Fibroblast of lung (primary cell): ENCODE measurements around the gene ITGB1BP1. TPM values are rescaled to one million over a fixed set of nuclear protein-coding genes. Genes with fewer than 3 reads are reported as not detected.

Source experiments
- DNase-seq, 2 donors: peaks; one replicate each; pipeline versions ENCODE4 v3.0.0 to v3.0.0-alpha.2; 2010; ENCODE audit warnings: low read depth in 2 of 2
- H2AFZ ChIP-seq: 2 replicates; pipeline ENCODE4 v1.5.1; 2012; ENCODE audit warnings: low read length, control low read depth, inconsistent platforms
- H3K27ac ChIP-seq: 2 replicates; pipeline ENCODE4 v1.5.1; 2011; ENCODE audit warnings: low read length, control low read depth; ENCODE audit not compliant: insufficient read depth
- H3K27me3 ChIP-seq: 2 replicates; pipeline ENCODE4 v1.5.1; 2011; ENCODE audit warnings: mild to moderate bottlenecking, low read length; ENCODE audit not compliant: control insufficient read depth, insufficient read depth
- H3K36me3 ChIP-seq: 2 replicates; pipeline ENCODE4 v1.5.1; 2011; ENCODE audit warnings: low read length; ENCODE audit not compliant: control insufficient read depth, insufficient read depth
- H3K4me1 ChIP-seq: 2 replicates; pipeline ENCODE4 v1.5.1; 2011; ENCODE audit warnings: low read length; ENCODE audit not compliant: control insufficient read depth, insufficient read depth; ENCODE audit errors: extremely low read depth
- H3K4me2 ChIP-seq: 2 replicates; pipeline ENCODE4 v1.5.1; 2011; ENCODE audit warnings: low read length, control low read depth; ENCODE audit not compliant: insufficient read depth; ENCODE audit errors: extremely low read depth
- H3K4me3 ChIP-seq, 4 experiments: fragments of 200-600 bp in 1 of 4; sonication (generic) in 1 of 4; replicated peaks in 1 of 4; 2 replicates each; pipeline ENCODE4 v1.5.1; 2011 to 2016; ENCODE audit warnings: low read length in 4 of 4, low read depth in 3 of 4, mild to moderate bottlenecking in 3 of 4, control low read depth in 2 of 4, inconsistent platforms in 1 of 4, mixed read lengths in 1 of 4; ENCODE audit not compliant: insufficient read depth in 1 of 4; ENCODE audit errors: control extremely low read depth in 1 of 4
- H3K79me2 ChIP-seq: 2 replicates; pipeline ENCODE4 v1.5.1; 2012; ENCODE audit warnings: mild to moderate bottlenecking, low read length, inconsistent platforms; ENCODE audit not compliant: control insufficient read depth, insufficient read depth
- H3K9ac ChIP-seq: 2 replicates; pipeline ENCODE4 v1.5.1; 2011; ENCODE audit warnings: mild to moderate bottlenecking, low read length, control low read depth; ENCODE audit not compliant: insufficient read depth
- H3K9me3 ChIP-seq: 2 replicates; pipeline ENCODE4 v1.5.1; 2012; ENCODE audit warnings: low read depth, low read length; ENCODE audit not compliant: control insufficient read depth, insufficient read depth
- H4K20me1 ChIP-seq: 2 replicates; pipeline ENCODE4 v1.5.1; 2011; ENCODE audit warnings: low read length; ENCODE audit not compliant: control insufficient read depth, insufficient read depth; ENCODE audit errors: extremely low read depth
- EZH2 ChIP-seq: IDR thresholded peaks from 2 replicates; pipeline ENCODE4 v1.5.1; 2012; ENCODE audit warnings: low read length, control low read depth, mild to moderate bottlenecking; ENCODE audit errors: missing control alignments
- polyA plus RNA-seq, 2 donors: library from polyadenylated mRNA; depleted of rRNA in 1 of 2; stranded (reverse) in 1 of 2; unstranded in 1 of 2; fragments of >200 nt; gene quantifications; 2 replicates each; pipeline ENCODE4 v1.2.1, GENCODE V29; 2011 to 2012; ENCODE audit warnings: missing spikeins in 1 of 2
- total RNA-seq: library from RNA; depleted of rRNA; stranded (reverse); fragments of >200 nt; gene quantifications from 2 replicates; pipeline ENCODE4 v1.2.1, GENCODE V29; 2014
- TF ChIP-seq, protein P1 (sequence below), 2 donors: IDR thresholded peaks in 1 of 2; conservative IDR thresholded peaks in 1 of 2; 1 replicate in 1 of 2; 2 replicates in 1 of 2; pipeline ENCODE4 v1.5.1; 2011 to 2012; ENCODE audit warnings: low read length in 2 of 2, control low read depth in 1 of 2, inconsistent platforms in 1 of 2, low read depth in 1 of 2, mild to moderate bottlenecking in 1 of 2

The ITGB1BP1 gene
- total and polyA plus RNA-seq, 2 donors (not counting 1 experiment from before 2014, with no cell fraction given): 44.6 to 131 TPM

DNA sequence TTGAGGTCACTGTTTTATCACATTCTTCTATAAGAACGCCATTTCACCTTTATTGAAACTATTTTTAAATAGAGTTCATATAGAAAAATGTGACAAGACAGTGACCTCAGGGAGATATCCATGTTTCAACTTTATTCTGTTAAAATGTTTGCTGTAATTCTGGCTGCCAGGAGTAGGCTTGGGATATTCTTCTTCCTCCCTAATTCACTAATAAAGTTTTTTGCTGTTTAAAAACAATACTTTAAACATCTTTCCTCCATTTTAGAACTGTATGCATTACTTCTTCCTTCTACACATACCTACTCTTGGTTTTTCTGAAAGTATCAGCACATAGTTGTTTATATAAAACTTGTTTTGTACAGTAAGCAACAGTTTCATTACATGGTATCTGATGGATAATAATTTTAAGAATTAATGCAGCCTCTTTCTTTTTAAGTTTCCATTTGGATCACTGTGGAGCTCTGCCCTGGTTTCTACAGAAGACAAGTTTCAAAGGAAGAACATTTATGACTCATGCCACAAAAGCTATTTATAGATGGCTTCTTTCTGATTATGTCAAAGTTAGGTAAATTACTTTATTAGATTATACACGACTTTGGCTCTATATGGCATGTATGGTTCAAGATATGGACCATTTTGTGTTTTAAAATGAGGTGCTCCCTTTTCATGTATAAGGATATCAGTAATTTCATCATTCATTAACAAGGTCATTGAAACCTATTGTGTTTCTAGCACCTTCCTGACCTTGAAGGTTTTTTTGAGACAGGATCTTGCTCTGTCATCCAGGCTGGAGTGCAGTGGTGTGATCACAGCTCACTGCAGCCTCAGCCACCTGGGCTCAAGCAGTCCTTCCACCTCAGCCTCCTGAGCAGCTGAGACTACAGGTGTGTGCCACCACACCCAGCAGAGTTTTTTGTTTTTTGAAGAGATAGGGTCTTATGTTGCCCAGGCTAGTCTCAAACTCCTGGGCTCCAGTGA lies 7.3 kb upstream of the ITGB1BP1 start:
- Histone ChIP-seq H3K27ac (no peak overlapping the region), H3K9me3 (no peaks in the 10 kb centered on the region), H3K9ac (no peak overlapping the region), H3K4me2 (no peak overlapping the region), H4K20me1 (no peaks in the 10 kb centered on the region), H3K79me2 (no peaks in the 10 kb centered on the region), H3K4me3 (no peak overlapping the region), H3K27me3 (no peaks in the 10 kb centered on the region), H3K4me1 (peaks cover 3% of the 10 kb centered on the region), H3K36me3 (no peaks in the 10 kb centered on the region), H2AFZ (no peak overlapping the region)
- TF ChIP-seq, protein P1, sequence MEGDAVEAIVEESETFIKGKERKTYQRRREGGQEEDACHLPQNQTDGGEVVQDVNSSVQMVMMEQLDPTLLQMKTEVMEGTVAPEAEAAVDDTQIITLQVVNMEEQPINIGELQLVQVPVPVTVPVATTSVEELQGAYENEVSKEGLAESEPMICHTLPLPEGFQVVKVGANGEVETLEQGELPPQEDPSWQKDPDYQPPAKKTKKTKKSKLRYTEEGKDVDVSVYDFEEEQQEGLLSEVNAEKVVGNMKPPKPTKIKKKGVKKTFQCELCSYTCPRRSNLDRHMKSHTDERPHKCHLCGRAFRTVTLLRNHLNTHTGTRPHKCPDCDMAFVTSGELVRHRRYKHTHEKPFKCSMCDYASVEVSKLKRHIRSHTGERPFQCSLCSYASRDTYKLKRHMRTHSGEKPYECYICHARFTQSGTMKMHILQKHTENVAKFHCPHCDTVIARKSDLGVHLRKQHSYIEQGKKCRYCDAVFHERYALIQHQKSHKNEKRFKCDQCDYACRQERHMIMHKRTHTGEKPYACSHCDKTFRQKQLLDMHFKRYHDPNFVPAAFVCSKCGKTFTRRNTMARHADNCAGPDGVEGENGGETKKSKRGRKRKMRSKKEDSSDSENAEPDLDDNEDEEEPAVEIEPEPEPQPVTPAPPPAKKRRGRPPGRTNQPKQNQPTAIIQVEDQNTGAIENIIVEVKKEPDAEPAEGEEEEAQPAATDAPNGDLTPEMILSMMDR (conservative IDR thresholded peaks at IDR 0.05 in 1 of 2, IDR thresholded peaks at IDR 0.05 in 1 of 2; ENCODE audit: low read depth in 1 of 2, low read length in 2 of 2): no peak
- no peak for TF ChIP-seq EZH2
- DNase-seq: peak in 1 of 2 donors; percentile 48

DNA sequence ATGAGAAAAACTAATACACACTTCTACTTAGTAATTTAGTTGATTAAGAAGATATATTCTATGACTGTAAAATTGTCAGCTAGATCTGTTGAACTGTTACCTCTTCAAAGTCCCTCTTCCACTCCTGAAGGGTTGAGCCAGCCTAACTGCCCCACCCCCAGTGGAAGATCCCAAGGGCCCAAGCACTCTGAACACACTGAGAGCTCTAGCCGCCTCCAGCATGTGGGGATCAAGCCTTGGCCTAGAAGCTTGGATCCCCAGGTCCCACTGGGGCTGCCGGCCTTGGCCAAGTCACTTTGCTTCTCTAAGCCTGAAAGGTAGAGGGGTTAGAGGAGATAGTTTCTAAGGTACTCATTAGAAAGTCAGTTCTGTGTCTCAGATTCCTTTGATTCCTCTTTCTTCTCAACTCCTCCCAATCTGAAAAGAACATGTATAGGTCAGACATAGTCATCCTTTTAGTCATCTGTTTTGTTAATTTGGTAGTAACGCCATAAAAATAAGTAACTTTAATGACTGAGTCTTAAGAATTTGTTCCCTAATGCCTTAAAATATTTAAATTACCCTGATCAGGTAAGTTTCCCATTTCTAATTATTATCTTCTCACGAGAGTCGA lies 5.7 kb upstream of the ITGB1BP1 start:
- no peaks in the 10 kb centered on the region for H3K9me3 ChIP-seq
- no peak overlapping the region for H3K4me3 ChIP-seq
- peaks cover 13% of the 10 kb centered on the region for H3K79me2 ChIP-seq
- H3K4me2 ChIP-seq: no peak overlapping the region
- no peaks in the 10 kb centered on the region for H4K20me1 ChIP-seq
- no peaks in the 10 kb centered on the region for H3K27me3 ChIP-seq
- H3K9ac ChIP-seq: no peak overlapping the region
- no peaks in the 10 kb centered on the region for H3K36me3 ChIP-seq
- TF ChIP-seq, protein P1 (conservative IDR thresholded peaks at IDR 0.05 in 1 of 2, IDR thresholded peaks at IDR 0.05 in 1 of 2; ENCODE audit: low read depth in 1 of 2, low read length in 2 of 2): no peak
- TF ChIP-seq EZH2: no peak
- no peak overlapping the region for H2AFZ ChIP-seq
- H3K27ac ChIP-seq: no peak overlapping the region
- H3K4me1 ChIP-seq: peaks cover 9% of the 10 kb centered on the region
- peak in 1 of 2 donors; percentile 23 for DNase-seq

DNA sequence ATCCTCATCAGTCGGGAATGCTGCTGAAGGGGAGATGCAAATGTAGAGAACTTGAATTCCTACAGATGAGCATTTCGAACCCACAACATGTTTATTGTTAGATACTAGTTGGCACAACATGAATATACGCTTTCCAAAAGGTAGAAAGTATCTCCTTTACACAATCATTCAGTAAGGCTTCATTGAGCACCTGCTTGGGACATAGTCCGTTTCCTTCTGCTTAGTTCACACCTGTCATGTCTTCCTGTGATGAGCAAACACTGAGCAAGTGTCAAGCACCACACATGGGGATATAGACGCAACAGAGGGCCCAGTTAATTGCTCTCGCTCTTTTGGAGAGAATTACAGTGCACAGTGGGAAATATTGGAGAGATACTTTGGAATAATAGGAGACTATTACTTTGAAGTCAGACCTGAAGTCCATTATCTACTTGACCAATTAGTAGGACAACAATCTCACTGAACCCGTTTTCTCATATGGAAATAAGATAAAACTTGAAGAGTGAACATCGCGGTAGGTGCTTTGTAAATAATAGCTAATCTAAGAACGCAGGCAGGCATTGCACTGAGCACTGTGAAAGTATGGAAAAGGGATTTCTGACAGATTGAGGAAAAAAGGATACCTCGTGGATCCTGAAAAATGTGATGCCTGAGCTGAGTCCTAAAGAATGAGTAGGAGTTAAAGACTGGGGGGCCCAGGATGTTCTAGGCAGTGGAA lies 1.3 kb upstream of the ITGB1BP1 start:
- H2AFZ ChIP-seq: no peak overlapping the region

More for the DNA sequence above, 1.3 kb upstream of the ITGB1BP1 start:
- TF ChIP-seq EZH2: no peak
- TF ChIP-seq, protein P1 (conservative IDR thresholded peaks at IDR 0.05 in 1 of 2, IDR thresholded peaks at IDR 0.05 in 1 of 2; ENCODE audit: low read depth in 1 of 2, low read length in 2 of 2): no peak
- H3K9ac ChIP-seq: peak overlapping the region; percentile 81
- H3K27me3 ChIP-seq: no peaks in the 10 kb centered on the region
- peak overlapping the region; percentile 84 for H3K27ac ChIP-seq
- H4K20me1 ChIP-seq: no peaks in the 10 kb centered on the region
- H3K9me3 ChIP-seq: no peaks in the 10 kb centered on the region
- DNase-seq: no peak
- H3K4me1 ChIP-seq: peaks cover 5% of the 10 kb centered on the region
- H3K4me3 ChIP-seq: peak overlapping the region; percentile 67 to 95 (median 78)
- peaks cover 52% of the 10 kb centered on the region for H3K79me2 ChIP-seq
- H3K4me2 ChIP-seq: peak overlapping the region; percentile 97
- H3K36me3 ChIP-seq: no peaks in the 10 kb centered on the region
